K562 (cell line): ENCODE results near the gene RNF13. TPM values are rescaled to one million over a fixed set of nuclear protein-coding genes. Genes with fewer than 3 reads are reported as not detected.
A peak's percentile ranks its signal among the peaks of the same experiment; 100 is the strongest.

Source experiments
- ATAC-seq: fragments of 200-7000 bp; cut with Tn5 transposase; 3 replicates; pipeline ENCODE4 v1.9.1; 2020; ENCODE audit warnings: moderate library complexity
- BruUV-seq: library from RNA; stranded (reverse); fragments of 400-500 nt; replicated peaks from 2 replicates; lab custom pipeline; 2021; lab: Mats Ljungman, UMichigan
- CTCF ChIA-PET: fragments of 300-600 bp; formaldehyde crosslinking; extraction: SDS; loops from one replicate; lab custom pipeline; 2021; ENCODE audit warnings: low intra/inter-chr PET ratio; lab: Yijun Ruan, JAX
- POLR2A ChIA-PET: fragments of 300-600, 350-650 bp; sonication (Branson Sonifier 250); formaldehyde crosslinking; extraction: SDS; loops from one replicate; lab custom pipeline; 2021; ENCODE audit warnings: antibody characterized with exemption, inconsistent platforms; lab: Yijun Ruan, JAX
- DNase-seq, 4 experiments: peaks; one replicate each; pipeline versions ENCODE4 v3.0.0 to v3.0.0-alpha.2; 2011 to 2018; ENCODE audit warnings: low spot score in 3 of 4, mixed read lengths in 3 of 4; ENCODE audit errors: extremely low read depth in 1 of 4
- FAIRE-seq: peaks from 2 replicates; lab custom pipeline; 2011; peaks lifted over from hg19 to GRCh38; lab: Jason Lieb, UNC
- H2AFZ ChIP-seq: 2 replicates; pipeline ENCODE4 v1.6.0; 2011; ENCODE audit warnings: low read depth, low read length, control low read depth, inconsistent platforms
- H3K27ac ChIP-seq: fragments of 200-600 bp; 3 replicates; pipeline ENCODE4 v1.8.0; 2011; ENCODE audit warnings: low read depth, mild to moderate bottlenecking, control low read depth, inconsistent platforms, low read length, moderate library complexity, mixed read lengths; ENCODE audit errors: extremely low read depth
- H3K27me3 ChIP-seq, 2 experiments: fragments of 300-600 bp in 1 of 2; 2 replicates in 1 of 2; 3 replicates in 1 of 2; pipeline versions ENCODE4 v1.6.0 to v1.8.0; 2011; ENCODE audit warnings: inconsistent platforms in 2 of 2, low read length in 2 of 2, mild to moderate bottlenecking in 1 of 2, mixed read lengths in 1 of 2, moderate library complexity in 1 of 2; ENCODE audit not compliant: control insufficient read depth in 2 of 2, insufficient read depth in 2 of 2
- H3K36me3 ChIP-seq: fragments of 300-600 bp; 3 replicates; pipeline ENCODE4 v1.8.0; 2011; ENCODE audit warnings: mild to moderate bottlenecking, low read length, inconsistent platforms; ENCODE audit not compliant: control insufficient read depth, insufficient read depth
- H3K4me1 ChIP-seq, 2 experiments: fragments of 200-600 bp in 1 of 2; replicated peaks in 1 of 2; 2 replicates in 1 of 2; 3 replicates in 1 of 2; pipeline versions ENCODE4 v1.5.1 to v1.8.0; 2011; ENCODE audit warnings: inconsistent platforms in 2 of 2, low read length in 2 of 2, mild to moderate bottlenecking in 1 of 2, mixed read lengths in 1 of 2, moderate library complexity in 1 of 2; ENCODE audit not compliant: control insufficient read depth in 2 of 2, insufficient read depth in 2 of 2
- H3K4me2 ChIP-seq: 2 replicates; pipeline ENCODE4 v1.6.1; 2011; ENCODE audit warnings: low read length, control low read depth, inconsistent platforms, mixed read lengths; ENCODE audit not compliant: insufficient read depth
- H3K4me3 ChIP-seq: fragments of 200-600 bp; sonication (generic), shearing (Covaris generic); 2 replicates; pipeline ENCODE4 v1.5.1; 2016; ENCODE audit warnings: control low read depth, inconsistent platforms
- H3K79me2 ChIP-seq: fragments of 200-600 bp; 3 replicates; pipeline ENCODE4 v1.8.0; 2011; ENCODE audit warnings: low read length, inconsistent platforms; ENCODE audit not compliant: control insufficient read depth, insufficient read depth
- H3K9ac ChIP-seq, 2 experiments: 2 replicates each; pipeline versions ENCODE4 v1.6.0 to v1.6.1; 2011; ENCODE audit warnings: low read depth in 2 of 2, low read length in 2 of 2, control low read depth in 1 of 2, inconsistent platforms in 1 of 2, mild to moderate bottlenecking in 1 of 2, mixed read lengths in 1 of 2; ENCODE audit not compliant: insufficient read depth in 1 of 2
- H3K9me1 ChIP-seq: one replicate; pipeline ENCODE4 v1.6.0; 2011; ENCODE audit warnings: inconsistent platforms, mild to moderate bottlenecking, low read length, moderate library complexity; ENCODE audit not compliant: control insufficient read depth, insufficient read depth
- H3K9me3 ChIP-seq: replicated peaks from 2 replicates; pipeline ENCODE4 v1.5.1; 2011; ENCODE audit warnings: low read depth, low read length, inconsistent platforms; ENCODE audit not compliant: control insufficient read depth, insufficient read depth
- H4K20me1 ChIP-seq: replicated peaks from 2 replicates; pipeline ENCODE4 v1.6.1; 2011; ENCODE audit warnings: low read length, inconsistent platforms, mixed read lengths; ENCODE audit not compliant: control insufficient read depth, insufficient read depth
- C11orf30 ChIP-seq: fragments of 450-650 bp; IDR thresholded peaks from 2 replicates; pipeline ENCODE4 v1.6.1; 2016; ENCODE audit warnings: low read depth, mild to moderate bottlenecking
- CBX2 ChIP-seq: fragments of 200-600 bp; sonication (generic); IDR thresholded peaks from one replicate; pipeline ENCODE4 v1.6.1; 2012; ENCODE audit warnings: mild to moderate bottlenecking, low read length, inconsistent platforms; ENCODE audit not compliant: insufficient read depth, poor library complexity, severe bottlenecking
- CTCFL ChIP-seq: IDR thresholded peaks from 2 replicates; pipeline ENCODE4 v1.6.1; 2011; ENCODE audit warnings: borderline replicate concordance, low read depth, mild to moderate bottlenecking, moderate library complexity, low read length; ENCODE audit not compliant: insufficient read depth, poor library complexity, severe bottlenecking
- CXXC5 ChIP-seq: fragments of 250-450 bp; sonication (Bioruptor Pico); IDR thresholded peaks from 2 replicates; pipeline ENCODE4 v1.8.0; 2022; ENCODE audit warnings: inconsistent platforms, mild to moderate bottlenecking, moderate library complexity
- HDAC2 ChIP-seq: fragments of 450-650 bp; IDR thresholded peaks from 2 replicates; pipeline ENCODE4 v1.6.1; 2016; ENCODE audit warnings: mild to moderate bottlenecking
- HLTF ChIP-seq: fragments of 450-650 bp; IDR thresholded peaks from 2 replicates; pipeline ENCODE4 v1.6.1; 2016
- HNRNPL ChIP-seq: fragments of 200-400 bp; formaldehyde crosslinking; IDR thresholded peaks from 2 replicates; pipeline ENCODE4 v1.6.1; 2017; ENCODE audit warnings: low read depth, mild to moderate bottlenecking, low read length
- MTA2 ChIP-seq: fragments of 450-650 bp; IDR thresholded peaks from 2 replicates; pipeline ENCODE4 v1.6.1; 2016; ENCODE audit warnings: low read depth
- NCOA4 ChIP-seq: fragments of 450-650 bp; IDR thresholded peaks from 2 replicates; pipeline ENCODE4 v1.6.1; 2018; ENCODE audit warnings: mild to moderate bottlenecking; ENCODE audit not compliant: partially characterized antibody
- NEUROD1 ChIP-seq: fragments of 150-350 bp; IDR thresholded peaks from 2 replicates; pipeline ENCODE4 v1.6.1; 2014; ENCODE audit warnings: borderline replicate concordance, low read length, low read depth; ENCODE audit not compliant: partially characterized antibody
- NFIC ChIP-seq: fragments of 450-650 bp; IDR thresholded peaks from 2 replicates; pipeline ENCODE4 v1.6.1; 2017; ENCODE audit warnings: mild to moderate bottlenecking, inconsistent platforms
- RUNX1 ChIP-seq: sonication (generic); IDR thresholded peaks from 2 replicates; pipeline ENCODE4 v1.6.1; 2016; ENCODE audit warnings: antibody characterized with exemption, low read depth
- SAFB2 ChIP-seq: fragments of 200-400 bp; formaldehyde crosslinking; IDR thresholded peaks from 2 replicates; pipeline ENCODE4 v1.6.1; 2018; ENCODE audit warnings: borderline replicate concordance, low read length, low read depth, moderate library complexity; ENCODE audit not compliant: severe bottlenecking
- SIRT6 ChIP-seq: IDR thresholded peaks from one replicate; pipeline ENCODE4 v1.6.1; 2012; ENCODE audit warnings: low read depth, mild to moderate bottlenecking, control low read depth, inconsistent platforms, low read length, moderate library complexity
- SMAD3 ChIP-seq: fragments of 450-650 bp; formaldehyde crosslinking; conservative IDR thresholded peaks from 2 replicates; pipeline ENCODE4 v1.4.0; 2020; ENCODE audit warnings: mild to moderate bottlenecking
- TRIM24 ChIP-seq, 2 experiments: fragments of 450-650 bp; IDR thresholded peaks; 2 replicates each; pipeline ENCODE4 v1.6.1; 2016
- ZEB2 ChIP-seq: fragments of 450-650 bp; IDR thresholded peaks from 2 replicates; pipeline ENCODE4 v1.6.1; 2016
- ZNF639 ChIP-seq, 2 experiments: fragments of 200-800 bp in 1 of 2; sonication (Bioruptor generic) in 1 of 2; sonication (generic) in 1 of 2; formaldehyde crosslinking in 1 of 2; IDR thresholded peaks in 1 of 2; conservative IDR thresholded peaks in 1 of 2; 2 replicates each; pipeline versions ENCODE4 v1.5.0 to v1.6.1; 2016 to 2020; ENCODE audit warnings: missing compliant biosample characterization in 1 of 2, missing genetic modification characterization in 1 of 2, missing genetic modification reagents in 1 of 2
- ZNF707 ChIP-seq: fragments of 250-450 bp; sonication (Bioruptor Pico); conservative IDR thresholded peaks from 2 replicates; pipeline ENCODE4 v1.8.0; 2022; ENCODE audit warnings: inconsistent platforms, mild to moderate bottlenecking, moderate library complexity
- ZNF717 ChIP-seq: fragments of 250-450 bp; sonication (Bioruptor Pico); IDR thresholded peaks from 2 replicates; pipeline ENCODE4 v1.5.0; 2021
- WGBS: fragments of 100-300 bp; shearing (Covaris generic); methylation state at CpG from one replicate; pipeline ENCODE4 v1.1.6; 2016; ENCODE audit warnings: low coverage, mixed read lengths; ENCODE audit not compliant: insufficient coverage; ENCODE audit errors: missing lambda C conversion rate; 5-methylcytosine and 5-hydroxymethylcytosine counted together
- in situ Hi-C: fragments of 300-500 bp; cut with MboI; formaldehyde crosslinking; loops from 4 replicates; pipeline ENCODE4 v1.15.0; 2018; ENCODE audit warnings: inconsistent platforms, mixed read lengths
- intact Hi-C: fragments of 100-400 bp; cut with micrococcal nuclease; formaldehyde crosslinking; loops from 2 replicates; pipeline ENCODE4 v1.14.2; 2022
- polyA plus RNA-seq, 8 experiments: library from polyadenylated mRNA; depleted of rRNA in 4 of 8; stranded (reverse) in 5 of 8; unstranded in 3 of 8; fragments of >200 nt; fragmentation: Nextera tagmentation in 2 of 8; fragmentation: Illumina TruSeq in 1 of 8; extraction: Ambion mirVana in 2 of 8; extraction: Trizol in 1 of 8; gene quantifications; 2 replicates each; pipeline versions ENCODE4 v1.2.1 to v1.2.3, GENCODE V29; 2011 to 2014; ENCODE audit warnings: inconsistent platforms in 1 of 8, missing spikeins in 1 of 8
- total RNA-seq, 7 experiments: library from RNA; depleted of rRNA in 6 of 7; stranded (reverse); fragments of >200 nt in 6 of 7; fragmentation: Illumina TruSeq in 2 of 7; extraction: Trizol in 2 of 7; gene quantifications; 2 replicates each; pipeline versions ENCODE4 v1.2.1 to v1.2.3, GENCODE V29; 2011 to 2021; ENCODE audit warnings: low replicate concordance in 1 of 7

The RNF13 gene
- total and polyA plus RNA-seq, 9 of the 15 experiments (the other 6 are each of a cell fraction or from before 2014, with no cell fraction given) = 12.7 to 35.8 (median 18.9) TPM

GRCh38 chr3:149813367-149814281 is 609 bp downstream of the RNF13 start:
- ChIA-PET CTCF (interaction anchor here (0.7 kb wide), 1 partner anchor 301 kb away, joined by 3 read pairs; no protein-coding TSS in a partner anchor), POLR2A (interaction anchor here (0.7 to 1.1 kb wide), 4 partner anchors 10 to 1385 kb away, joined by 3 to 5 read pairs (median 3); no protein-coding TSS in a partner anchor)
- DNase-seq (peak; percentile 14 to 46 (median 22)), FAIRE-seq (no peak), ATAC-seq (peak; percentile 80)
- Histone ChIP-seq H3K4me2 (peak overlapping the region; percentile 91), H3K79me2 (peaks cover 22% of the 10 kb centered on the region), H3K9ac (peak overlapping the region; percentile 64 to 92), H3K9me3 (no peaks in the 10 kb centered on the region), H3K4me3 (peak overlapping the region; percentile 65), H3K9me1 (no peaks in the 10 kb centered on the region), H3K4me1 (peaks cover 0 to 8% of the 10 kb centered on the region in 2 experiments; a peak in 3 of 5 replicates), H3K36me3 (no peaks in the 10 kb centered on the region), H3K27me3 (no peaks in the 10 kb centered on the region), H4K20me1 (no peaks in the 10 kb centered on the region), H3K27ac (peak overlapping the region; percentile 66), H2AFZ (peak overlapping the region; percentile 99)
- in situ Hi-C loops (no loop called here), intact Hi-C loops (no loop called here)
- WGBS = under 1% methylated on average over 22 of the region's 29 CpGs
- TSS peak; percentile 67 for BruUV-seq
- TF ChIP-seq CBX2 (no peak), ZNF717 (CRISPR knock-in tag) (no peak), HDAC2 (0 out of 2 replicates have a peak, but pooled peaks have one; percentile 35), TRIM24 (IDR thresholded peaks at IDR 0.05) (no peak), RUNX1 (no peak), SAFB2 (no peak), C11orf30 (no peak), ZNF707 (no peak), ZEB2 (no peak), NFIC (no peak), CXXC5 (CRISPR knock-in tag) (no peak), MTA2 (no peak), HNRNPL (no peak), NCOA4 (no peak), HLTF (no peak), NEUROD1 (no peak), ZNF639 (CRISPR knock-in tag; conservative IDR thresholded peaks at IDR 0.05 in 1 of 2, IDR thresholded peaks at IDR 0.05 in 1 of 2) (no peak), SMAD3 (CRISPR knock-in tag) (no peak), CTCFL (no peak), SIRT6 (no peak)
